Measurements from ENCODE around the gene ZSWIM7.

DNA sequence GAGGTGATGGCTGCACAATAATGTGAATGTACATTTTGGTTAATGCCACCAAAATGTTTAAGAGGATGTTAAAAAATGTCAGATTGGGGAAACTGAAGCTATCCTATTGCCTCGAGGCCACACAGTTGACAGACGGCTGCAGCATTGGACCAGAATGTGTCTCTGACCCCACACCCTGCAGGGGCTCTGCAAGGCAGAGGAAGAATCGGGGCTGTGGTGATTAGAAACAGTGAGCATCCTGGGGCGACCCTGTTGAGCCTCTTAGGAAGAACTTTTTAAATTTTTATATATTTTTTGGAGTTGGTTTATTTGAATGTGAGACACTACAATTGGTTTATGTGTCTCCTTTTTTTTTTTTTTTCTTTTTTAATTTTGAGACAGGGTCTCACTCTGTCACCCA, 69.6 kb downstream of the ZSWIM7 start:
- TF ChIP-seq POLR2A (IDR thresholded peaks at IDR 0.05), result no peak
- TF ChIP-seq, protein P1, sequence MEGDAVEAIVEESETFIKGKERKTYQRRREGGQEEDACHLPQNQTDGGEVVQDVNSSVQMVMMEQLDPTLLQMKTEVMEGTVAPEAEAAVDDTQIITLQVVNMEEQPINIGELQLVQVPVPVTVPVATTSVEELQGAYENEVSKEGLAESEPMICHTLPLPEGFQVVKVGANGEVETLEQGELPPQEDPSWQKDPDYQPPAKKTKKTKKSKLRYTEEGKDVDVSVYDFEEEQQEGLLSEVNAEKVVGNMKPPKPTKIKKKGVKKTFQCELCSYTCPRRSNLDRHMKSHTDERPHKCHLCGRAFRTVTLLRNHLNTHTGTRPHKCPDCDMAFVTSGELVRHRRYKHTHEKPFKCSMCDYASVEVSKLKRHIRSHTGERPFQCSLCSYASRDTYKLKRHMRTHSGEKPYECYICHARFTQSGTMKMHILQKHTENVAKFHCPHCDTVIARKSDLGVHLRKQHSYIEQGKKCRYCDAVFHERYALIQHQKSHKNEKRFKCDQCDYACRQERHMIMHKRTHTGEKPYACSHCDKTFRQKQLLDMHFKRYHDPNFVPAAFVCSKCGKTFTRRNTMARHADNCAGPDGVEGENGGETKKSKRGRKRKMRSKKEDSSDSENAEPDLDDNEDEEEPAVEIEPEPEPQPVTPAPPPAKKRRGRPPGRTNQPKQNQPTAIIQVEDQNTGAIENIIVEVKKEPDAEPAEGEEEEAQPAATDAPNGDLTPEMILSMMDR (IDR thresholded peaks at IDR 0.05), result no peak

All from uterus (tissue), 2 donors.